ENCODE results near the gene FAM174B.

FAM174B gene

GRCh38 chr15:92655178-92655995 lies at the start of gene FAM174B:
Gene FAM174B (minus strand): TSS chr15:92655775.
- H3K4me3 ChIP-seq (ENCODE audit: low read length): peak within 1 kb of the TSS; percentile 69
- no peaks in the 10 kb centered on the region for H3K27me3 ChIP-seq (ENCODE audit: control insufficient read depth, insufficient read depth, low read length)
- H3K4me1 ChIP-seq (ENCODE audit: control insufficient read depth, insufficient read depth, low read length): no peaks in the 10 kb centered on the region
- H3K9ac ChIP-seq (ENCODE audit: low read length): no peak within 1 kb of the TSS
- no peaks in the 10 kb centered on the region for H3K36me3 ChIP-seq (ENCODE audit: control insufficient read depth, insufficient read depth, low read length)
- H3K27ac ChIP-seq (ENCODE audit: low read depth, low read length): peak within 1 kb of the TSS; percentile 11

GRCh38 chr15:92696096-92696495 lies 40.5 kb upstream of the FAM174B start:
- Histone ChIP-seq H3K36me3 (ENCODE audit: control insufficient read depth, insufficient read depth, low read length) (no peaks in the 10 kb centered on the region), H3K27me3 (ENCODE audit: control insufficient read depth, insufficient read depth, low read length) (no peaks in the 10 kb centered on the region), H3K27ac (ENCODE audit: low read depth, low read length) (no peak overlapping the region), H3K9ac (ENCODE audit: low read length) (no peak overlapping the region), H3K4me1 (ENCODE audit: control insufficient read depth, insufficient read depth, low read length) (no peaks in the 10 kb centered on the region), H3K4me3 (ENCODE audit: low read length) (no peak overlapping the region)

GRCh38 chr15:92693691-92694331 lies 38.2 kb upstream of the FAM174B start:
- H3K27ac ChIP-seq (ENCODE audit: low read depth, low read length): no peak overlapping the region
- H3K4me3 ChIP-seq (ENCODE audit: low read length): no peak overlapping the region
- no peaks in the 10 kb centered on the region for H3K27me3 ChIP-seq (ENCODE audit: control insufficient read depth, insufficient read depth, low read length)
- no peaks in the 10 kb centered on the region for H3K4me1 ChIP-seq (ENCODE audit: control insufficient read depth, insufficient read depth, low read length)
- no peaks in the 10 kb centered on the region for H3K36me3 ChIP-seq (ENCODE audit: control insufficient read depth, insufficient read depth, low read length)
- no peak overlapping the region for H3K9ac ChIP-seq (ENCODE audit: low read length)

GRCh38 chr15:92690395-92690794 lies 34.8 kb upstream of the FAM174B start:
- no peaks in the 10 kb centered on the region for H3K4me1 ChIP-seq (ENCODE audit: control insufficient read depth, insufficient read depth, low read length)
- no peak overlapping the region for H3K9ac ChIP-seq (ENCODE audit: low read length)
- no peaks in the 10 kb centered on the region for H3K36me3 ChIP-seq (ENCODE audit: control insufficient read depth, insufficient read depth, low read length)
- H3K27me3 ChIP-seq (ENCODE audit: control insufficient read depth, insufficient read depth, low read length): no peaks in the 10 kb centered on the region
- H3K27ac ChIP-seq (ENCODE audit: low read depth, low read length): no peak overlapping the region
- H3K4me3 ChIP-seq (ENCODE audit: low read length): no peak overlapping the region

GRCh38 chr15:92687746-92688145 lies 32.2 kb upstream of the FAM174B start:
- no peaks in the 10 kb centered on the region for H3K4me1 ChIP-seq (ENCODE audit: control insufficient read depth, insufficient read depth, low read length)
- no peaks in the 10 kb centered on the region for H3K36me3 ChIP-seq (ENCODE audit: control insufficient read depth, insufficient read depth, low read length)
- no peak overlapping the region for H3K9ac ChIP-seq (ENCODE audit: low read length)
- no peaks in the 10 kb centered on the region for H3K27me3 ChIP-seq (ENCODE audit: control insufficient read depth, insufficient read depth, low read length)
- no peak overlapping the region for H3K27ac ChIP-seq (ENCODE audit: low read depth, low read length)
- no peak overlapping the region for H3K4me3 ChIP-seq (ENCODE audit: low read length)

GRCh38 chr15:92687195-92687602 lies 31.6 kb upstream of the FAM174B start:
- no peaks in the 10 kb centered on the region for H3K27me3 ChIP-seq (ENCODE audit: control insufficient read depth, insufficient read depth, low read length)
- no peak overlapping the region for H3K4me3 ChIP-seq (ENCODE audit: low read length)
- H3K27ac ChIP-seq (ENCODE audit: low read depth, low read length): no peak overlapping the region
- no peak overlapping the region for H3K9ac ChIP-seq (ENCODE audit: low read length)
- H3K36me3 ChIP-seq (ENCODE audit: control insufficient read depth, insufficient read depth, low read length): no peaks in the 10 kb centered on the region
- no peaks in the 10 kb centered on the region for H3K4me1 ChIP-seq (ENCODE audit: control insufficient read depth, insufficient read depth, low read length)

- H3K4me3 ChIP-seq (ENCODE audit: low read length): no peak overlapping the region
- H3K4me1 ChIP-seq (ENCODE audit: control insufficient read depth, insufficient read depth, low read length): no peaks in the 10 kb centered on the region
- no peak overlapping the region for H3K9ac ChIP-seq (ENCODE audit: low read length)
- no peaks in the 10 kb centered on the region for H3K27me3 ChIP-seq (ENCODE audit: control insufficient read depth, insufficient read depth, low read length)
- H3K36me3 ChIP-seq (ENCODE audit: control insufficient read depth, insufficient read depth, low read length): no peaks in the 10 kb centered on the region
- H3K27ac ChIP-seq (ENCODE audit: low read depth, low read length): no peak overlapping the region
Measured at GRCh38 chr15:92683511-92683834, 27.9 kb upstream of the FAM174B start.

GRCh38 chr15:92682741-92683510 lies 27.4 kb upstream of the FAM174B start:
- H3K27ac ChIP-seq (ENCODE audit: low read depth, low read length): no peak overlapping the region
- H3K27me3 ChIP-seq (ENCODE audit: control insufficient read depth, insufficient read depth, low read length): no peaks in the 10 kb centered on the region
- H3K4me1 ChIP-seq (ENCODE audit: control insufficient read depth, insufficient read depth, low read length): no peaks in the 10 kb centered on the region
- H3K9ac ChIP-seq (ENCODE audit: low read length): no peak overlapping the region
- H3K4me3 ChIP-seq (ENCODE audit: low read length): no peak overlapping the region
- no peaks in the 10 kb centered on the region for H3K36me3 ChIP-seq (ENCODE audit: control insufficient read depth, insufficient read depth, low read length)

- H3K4me1 ChIP-seq (ENCODE audit: control insufficient read depth, insufficient read depth, low read length): no peaks in the 10 kb centered on the region
- H3K9ac ChIP-seq (ENCODE audit: low read length): no peak overlapping the region
- no peaks in the 10 kb centered on the region for H3K36me3 ChIP-seq (ENCODE audit: control insufficient read depth, insufficient read depth, low read length)
- no peak overlapping the region for H3K27ac ChIP-seq (ENCODE audit: low read depth, low read length)
- H3K4me3 ChIP-seq (ENCODE audit: low read length): no peak overlapping the region
- no peaks in the 10 kb centered on the region for H3K27me3 ChIP-seq (ENCODE audit: control insufficient read depth, insufficient read depth, low read length)
Measured at GRCh38 chr15:92681141-92681631, 25.6 kb upstream of the FAM174B start.

- no peaks in the 10 kb centered on the region for H3K4me1 ChIP-seq (ENCODE audit: control insufficient read depth, insufficient read depth, low read length)
- H3K9ac ChIP-seq (ENCODE audit: low read length): no peak overlapping the region
- no peak overlapping the region for H3K27ac ChIP-seq (ENCODE audit: low read depth, low read length)
- no peak overlapping the region for H3K4me3 ChIP-seq (ENCODE audit: low read length)
- H3K36me3 ChIP-seq (ENCODE audit: control insufficient read depth, insufficient read depth, low read length): no peaks in the 10 kb centered on the region
- H3K27me3 ChIP-seq (ENCODE audit: control insufficient read depth, insufficient read depth, low read length): peaks cover 2% of the 10 kb centered on the region
Measured at GRCh38 chr15:92677999-92678398, 22.4 kb upstream of the FAM174B start.

- peaks cover 2% of the 10 kb centered on the region for H3K27me3 ChIP-seq (ENCODE audit: control insufficient read depth, insufficient read depth, low read length)
- H3K4me1 ChIP-seq (ENCODE audit: control insufficient read depth, insufficient read depth, low read length): no peaks in the 10 kb centered on the region
- H3K27ac ChIP-seq (ENCODE audit: low read depth, low read length): no peak overlapping the region
- H3K36me3 ChIP-seq (ENCODE audit: control insufficient read depth, insufficient read depth, low read length): no peaks in the 10 kb centered on the region
- H3K4me3 ChIP-seq (ENCODE audit: low read length): no peak overlapping the region
- no peak overlapping the region for H3K9ac ChIP-seq (ENCODE audit: low read length)
Measured at GRCh38 chr15:92676561-92676960, 21.0 kb upstream of the FAM174B start.

GRCh38 chr15:92675485-92675884 lies 19.9 kb upstream of the FAM174B start:
- Histone ChIP-seq H3K9ac (ENCODE audit: low read length) (no peak overlapping the region), H3K27me3 (ENCODE audit: control insufficient read depth, insufficient read depth, low read length) (peaks cover 2% of the 10 kb centered on the region), H3K4me3 (ENCODE audit: low read length) (no peak overlapping the region), H3K4me1 (ENCODE audit: control insufficient read depth, insufficient read depth, low read length) (no peaks in the 10 kb centered on the region), H3K36me3 (ENCODE audit: control insufficient read depth, insufficient read depth, low read length) (no peaks in the 10 kb centered on the region), H3K27ac (ENCODE audit: low read depth, low read length) (no peak overlapping the region)
